HepG2 (cell line): ENCODE data around the gene HAP1. TPM values are rescaled to one million over a fixed set of nuclear protein-coding genes. Genes with fewer than 3 reads are reported as not detected.

Experiments used
- ARNTL ChIP-seq: sonication (generic); formaldehyde crosslinking; IDR thresholded peaks from 2 replicates; pipeline ENCODE4 v1.4.0; 2020; ENCODE audit warnings: mild to moderate bottlenecking, missing genetic modification reagents
- FOSL1 ChIP-seq: sonication (generic); formaldehyde crosslinking; IDR thresholded peaks from 2 replicates; pipeline ENCODE4 v1.9.0; 2021; ENCODE audit warnings: missing genetic modification reagents, borderline replicate concordance
- FOXM1 ChIP-seq: sonication (generic); formaldehyde crosslinking; IDR thresholded peaks from 2 replicates; pipeline ENCODE4 v1.5.0; 2020; ENCODE audit warnings: missing genetic modification reagents
- FOXO1 ChIP-seq: sonication (generic); formaldehyde crosslinking; IDR thresholded peaks from 2 replicates; pipeline ENCODE4 v1.4.0; 2020; ENCODE audit warnings: missing genetic modification reagents
- GABPB1 ChIP-seq: IDR thresholded peaks from 2 replicates; pipeline ENCODE4 v1.6.1; 2016; ENCODE audit warnings: mild to moderate bottlenecking, missing genetic modification reagents, moderate library complexity, missing compliant biosample characterization
- HNF4A ChIP-seq: sonication (generic); formaldehyde crosslinking; IDR thresholded peaks from 2 replicates; pipeline ENCODE4 v1.4.0; 2020; ENCODE audit warnings: missing genetic modification reagents
- MXI1 ChIP-seq: IDR thresholded peaks from 3 replicates; pipeline ENCODE4 v1.6.1; 2012; ENCODE audit warnings: low read depth, low read length, inconsistent platforms, borderline replicate concordance
- PHF21A ChIP-seq: sonication (generic); formaldehyde crosslinking; IDR thresholded peaks from 2 replicates; pipeline ENCODE4 v1.5.0; 2020; ENCODE audit warnings: mild to moderate bottlenecking, missing genetic modification reagents
- RBM39 ChIP-seq: fragments of 200-400 bp; formaldehyde crosslinking; IDR thresholded peaks from one replicate; pipeline ENCODE4 v1.6.1; 2018; ENCODE audit warnings: antibody characterized with exemption, mild to moderate bottlenecking, low read depth, low read length; ENCODE audit not compliant: poor library complexity, severe bottlenecking
- SNRNP70 ChIP-seq: fragments of 200-400 bp; formaldehyde crosslinking; IDR thresholded peaks from 2 replicates; pipeline ENCODE4 v1.6.1; 2017; ENCODE audit warnings: mild to moderate bottlenecking, low read depth, low read length, moderate library complexity
- TP53 ChIP-seq: sonication (generic); formaldehyde crosslinking; conservative IDR thresholded peaks from 2 replicates; pipeline ENCODE4 v1.4.0; 2020; ENCODE audit warnings: missing genetic modification reagents
- ZBTB20 ChIP-seq: sonication (generic); formaldehyde crosslinking; IDR thresholded peaks from 2 replicates; pipeline ENCODE4 v1.8.1; 2023; ENCODE audit warnings: missing genetic modification reagents, low read depth, mild to moderate bottlenecking, borderline replicate concordance
- ZFP36 ChIP-seq: fragments of 150-350 bp; IDR thresholded peaks from 2 replicates; pipeline ENCODE4 v1.6.1; 2018; ENCODE audit warnings: borderline replicate concordance, low read length, low read depth; ENCODE audit not compliant: partially characterized antibody
- ZNF496 ChIP-seq: sonication (generic); formaldehyde crosslinking; IDR thresholded peaks from 2 replicates; pipeline ENCODE4 v1.8.1; 2023; ENCODE audit warnings: mild to moderate bottlenecking, moderate library complexity, missing genetic modification reagents; ENCODE audit not compliant: insufficient replicate concordance
- ZNF547 ChIP-seq: sonication (generic); formaldehyde crosslinking; IDR thresholded peaks from 2 replicates; pipeline ENCODE4 v1.5.1; 2020; ENCODE audit warnings: mild to moderate bottlenecking, missing genetic modification reagents
- ZNF569 ChIP-seq: sonication (generic); formaldehyde crosslinking; IDR thresholded peaks from 2 replicates; pipeline ENCODE4 v1.5.0; 2020; ENCODE audit warnings: mild to moderate bottlenecking, missing genetic modification reagents, moderate library complexity, borderline replicate concordance
- ZNF589 ChIP-seq: sonication (generic); formaldehyde crosslinking; conservative IDR thresholded peaks from 2 replicates; pipeline ENCODE4 v1.8.0; 2022; ENCODE audit warnings: mild to moderate bottlenecking, moderate library complexity, missing genetic modification reagents
- polyA plus RNA-seq, 8 experiments: library from polyadenylated mRNA; depleted of rRNA in 3 of 8; stranded (reverse) in 7 of 8; unstranded in 1 of 8; fragments of >200 nt; fragmentation: Illumina TruSeq in 4 of 8; extraction: Trizol in 4 of 8; gene quantifications; 2 replicates each; pipeline versions ENCODE4 v1.2.1 to v1.2.3, GENCODE V29; 2011 to 2016; ENCODE audit warnings: low read depth in 4 of 8, missing spikeins in 1 of 8, mixed read lengths in 1 of 8; ENCODE audit not compliant: insufficient read depth in 1 of 8
- total RNA-seq, 5 experiments: library from RNA; depleted of rRNA; stranded (reverse); fragments of >200 nt; fragmentation: Illumina TruSeq; extraction: Trizol; gene quantifications; 2 replicates each; pipeline ENCODE4 v1.2.3, GENCODE V29; 2016; ENCODE audit warnings: low read depth in 1 of 5
- TF ChIP-seq, protein P1 (sequence below): sonication (generic); formaldehyde crosslinking; IDR thresholded peaks from 2 replicates; pipeline ENCODE4 v1.8.1; 2023; ENCODE audit warnings: mild to moderate bottlenecking, missing genetic modification reagents
- TF ChIP-seq, protein P2 (sequence below): sonication (generic); formaldehyde crosslinking; IDR thresholded peaks from 2 replicates; pipeline ENCODE4 v1.4.0; 2020; ENCODE audit warnings: mild to moderate bottlenecking, missing genetic modification reagents
- TF ChIP-seq, protein P3 (sequence below): sonication (generic); formaldehyde crosslinking; conservative IDR thresholded peaks from 2 replicates; pipeline ENCODE4 v1.4.0; 2020; ENCODE audit warnings: mild to moderate bottlenecking, missing genetic modification reagents, moderate library complexity
- TF ChIP-seq, protein P4 (sequence below): sonication (generic); formaldehyde crosslinking; IDR thresholded peaks from 2 replicates; pipeline ENCODE4 v1.4.0; 2020; ENCODE audit warnings: missing genetic modification reagents, borderline replicate concordance

HAP1 gene
- total and polyA plus RNA-seq, 2 of the 13 experiments (the other 11 are each of a cell fraction or from before 2014, with no cell fraction given) = 0.07 TPM

DNA sequence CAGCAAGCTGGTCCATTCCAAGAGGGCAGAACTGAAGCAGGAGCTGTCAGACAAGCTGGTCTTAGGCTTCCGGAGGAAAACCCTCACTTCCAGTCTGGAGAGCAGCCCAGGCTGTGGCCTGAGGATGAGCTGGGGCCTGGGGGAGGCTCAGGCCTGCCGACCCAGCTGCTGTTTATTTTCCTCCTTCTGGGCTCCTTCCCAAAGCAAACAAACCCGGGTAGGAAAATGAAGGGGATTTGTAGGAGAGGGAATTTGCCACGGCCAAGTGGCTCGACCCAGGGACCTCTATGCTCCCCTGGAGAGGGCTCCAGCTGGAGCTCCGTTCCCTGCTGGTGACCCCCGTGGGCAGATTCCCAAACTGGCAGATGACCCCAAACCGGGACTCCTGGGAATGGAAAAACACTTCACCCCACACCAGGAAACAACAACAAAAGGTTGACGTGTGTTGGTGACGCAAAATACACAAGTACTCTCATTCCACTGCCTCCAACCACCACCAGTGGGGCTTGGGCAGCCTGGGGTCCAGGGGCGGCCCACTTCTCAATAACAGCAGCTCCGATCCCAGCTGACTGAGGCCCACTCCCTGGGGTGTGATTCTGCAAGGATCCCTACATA, 43.2 kb upstream of the HAP1 start (continued):
- TF ChIP-seq, protein P1, sequence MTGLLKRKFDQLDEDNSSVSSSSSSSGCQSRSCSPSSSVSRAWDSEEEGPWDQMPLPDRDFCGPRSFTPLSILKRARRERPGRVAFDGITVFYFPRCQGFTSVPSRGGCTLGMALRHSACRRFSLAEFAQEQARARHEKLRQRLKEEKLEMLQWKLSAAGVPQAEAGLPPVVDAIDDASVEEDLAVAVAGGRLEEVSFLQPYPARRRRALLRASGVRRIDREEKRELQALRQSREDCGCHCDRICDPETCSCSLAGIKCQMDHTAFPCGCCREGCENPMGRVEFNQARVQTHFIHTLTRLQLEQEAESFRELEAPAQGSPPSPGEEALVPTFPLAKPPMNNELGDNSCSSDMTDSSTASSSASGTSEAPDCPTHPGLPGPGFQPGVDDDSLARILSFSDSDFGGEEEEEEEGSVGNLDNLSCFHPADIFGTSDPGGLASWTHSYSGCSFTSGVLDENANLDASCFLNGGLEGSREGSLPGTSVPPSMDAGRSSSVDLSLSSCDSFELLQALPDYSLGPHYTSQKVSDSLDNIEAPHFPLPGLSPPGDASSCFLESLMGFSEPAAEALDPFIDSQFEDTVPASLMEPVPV (CRISPR knock-in tag) = 0 out of 2 replicates have a peak, but pooled peaks have one; percentile 40
- TF ChIP-seq ZBTB20 (CRISPR knock-in tag) (no peak), SNRNP70 (no peak), ZNF547 (CRISPR knock-in tag) (peak; percentile 74; the same call in 1 of the 2 replicates), FOSL1 (CRISPR knock-in tag) (peak; percentile 29; the same call in 1 of the 2 replicates), FOXO1 (CRISPR knock-in tag) (peak; percentile 77), ZFP36 (no peak), HNF4A (peak; percentile 44), ARNTL (CRISPR knock-in tag) (no peak), TP53 (CRISPR knock-in tag) (peak; percentile 26; the same call in 1 of the 2 replicates), ZNF569 (CRISPR knock-in tag) (0 out of 2 replicates have a peak, but pooled peaks have one; percentile 9), RBM39 (peak; percentile 81), GABPB1 (0 out of 2 replicates have a peak, but pooled peaks have one; percentile 43), ZNF589 (CRISPR knock-in tag) (no peak), ZNF496 (no peak), FOXM1 (CRISPR knock-in tag) (no peak), MXI1 (peak; percentile 39; the same call in 1 of the 3 replicates), PHF21A (CRISPR knock-in tag) (peak; percentile 95)
- TF ChIP-seq, protein P2, sequence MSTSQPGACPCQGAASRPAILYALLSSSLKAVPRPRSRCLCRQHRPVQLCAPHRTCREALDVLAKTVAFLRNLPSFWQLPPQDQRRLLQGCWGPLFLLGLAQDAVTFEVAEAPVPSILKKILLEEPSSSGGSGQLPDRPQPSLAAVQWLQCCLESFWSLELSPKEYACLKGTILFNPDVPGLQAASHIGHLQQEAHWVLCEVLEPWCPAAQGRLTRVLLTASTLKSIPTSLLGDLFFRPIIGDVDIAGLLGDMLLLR (CRISPR knock-in tag) = 0 out of 2 replicates have a peak, but pooled peaks have one; percentile 35
- TF ChIP-seq, protein P3, sequence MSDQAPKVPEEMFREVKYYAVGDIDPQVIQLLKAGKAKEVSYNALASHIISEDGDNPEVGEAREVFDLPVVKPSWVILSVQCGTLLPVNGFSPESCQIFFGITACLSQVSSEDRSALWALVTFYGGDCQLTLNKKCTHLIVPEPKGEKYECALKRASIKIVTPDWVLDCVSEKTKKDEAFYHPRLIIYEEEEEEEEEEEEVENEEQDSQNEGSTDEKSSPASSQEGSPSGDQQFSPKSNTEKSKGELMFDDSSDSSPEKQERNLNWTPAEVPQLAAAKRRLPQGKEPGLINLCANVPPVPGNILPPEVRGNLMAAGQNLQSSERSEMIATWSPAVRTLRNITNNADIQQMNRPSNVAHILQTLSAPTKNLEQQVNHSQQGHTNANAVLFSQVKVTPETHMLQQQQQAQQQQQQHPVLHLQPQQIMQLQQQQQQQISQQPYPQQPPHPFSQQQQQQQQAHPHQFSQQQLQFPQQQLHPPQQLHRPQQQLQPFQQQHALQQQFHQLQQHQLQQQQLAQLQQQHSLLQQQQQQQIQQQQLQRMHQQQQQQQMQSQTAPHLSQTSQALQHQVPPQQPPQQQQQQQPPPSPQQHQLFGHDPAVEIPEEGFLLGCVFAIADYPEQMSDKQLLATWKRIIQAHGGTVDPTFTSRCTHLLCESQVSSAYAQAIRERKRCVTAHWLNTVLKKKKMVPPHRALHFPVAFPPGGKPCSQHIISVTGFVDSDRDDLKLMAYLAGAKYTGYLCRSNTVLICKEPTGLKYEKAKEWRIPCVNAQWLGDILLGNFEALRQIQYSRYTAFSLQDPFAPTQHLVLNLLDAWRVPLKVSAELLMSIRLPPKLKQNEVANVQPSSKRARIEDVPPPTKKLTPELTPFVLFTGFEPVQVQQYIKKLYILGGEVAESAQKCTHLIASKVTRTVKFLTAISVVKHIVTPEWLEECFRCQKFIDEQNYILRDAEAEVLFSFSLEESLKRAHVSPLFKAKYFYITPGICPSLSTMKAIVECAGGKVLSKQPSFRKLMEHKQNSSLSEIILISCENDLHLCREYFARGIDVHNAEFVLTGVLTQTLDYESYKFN (CRISPR knock-in tag) = peak; percentile 74
- TF ChIP-seq, protein P4, sequence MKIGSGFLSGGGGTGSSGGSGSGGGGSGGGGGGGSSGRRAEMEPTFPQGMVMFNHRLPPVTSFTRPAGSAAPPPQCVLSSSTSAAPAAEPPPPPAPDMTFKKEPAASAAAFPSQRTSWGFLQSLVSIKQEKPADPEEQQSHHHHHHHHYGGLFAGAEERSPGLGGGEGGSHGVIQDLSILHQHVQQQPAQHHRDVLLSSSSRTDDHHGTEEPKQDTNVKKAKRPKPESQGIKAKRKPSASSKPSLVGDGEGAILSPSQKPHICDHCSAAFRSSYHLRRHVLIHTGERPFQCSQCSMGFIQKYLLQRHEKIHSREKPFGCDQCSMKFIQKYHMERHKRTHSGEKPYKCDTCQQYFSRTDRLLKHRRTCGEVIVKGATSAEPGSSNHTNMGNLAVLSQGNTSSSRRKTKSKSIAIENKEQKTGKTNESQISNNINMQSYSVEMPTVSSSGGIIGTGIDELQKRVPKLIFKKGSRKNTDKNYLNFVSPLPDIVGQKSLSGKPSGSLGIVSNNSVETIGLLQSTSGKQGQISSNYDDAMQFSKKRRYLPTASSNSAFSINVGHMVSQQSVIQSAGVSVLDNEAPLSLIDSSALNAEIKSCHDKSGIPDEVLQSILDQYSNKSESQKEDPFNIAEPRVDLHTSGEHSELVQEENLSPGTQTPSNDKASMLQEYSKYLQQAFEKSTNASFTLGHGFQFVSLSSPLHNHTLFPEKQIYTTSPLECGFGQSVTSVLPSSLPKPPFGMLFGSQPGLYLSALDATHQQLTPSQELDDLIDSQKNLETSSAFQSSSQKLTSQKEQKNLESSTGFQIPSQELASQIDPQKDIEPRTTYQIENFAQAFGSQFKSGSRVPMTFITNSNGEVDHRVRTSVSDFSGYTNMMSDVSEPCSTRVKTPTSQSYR = 0 out of 2 replicates have a peak, but pooled peaks have one; percentile 7
